A204.1 (cell line): ENCODE data around the gene POLR1G.
"Not testable (repeated sequence)": the region's sequence is repeated elsewhere in the genome, so short reads cannot be mapped to it uniquely, and the experiment has no call there.

Experiments used
- FAIRE-seq: peaks from 2 replicates; lab custom pipeline; 2012; peaks lifted over from hg19 to GRCh38; lab: Jason Lieb, UNC

The POLR1G gene

GRCh38 chr19:45421947-45422498 is 15.6 kb downstream of the POLR1G start:
- no peak for FAIRE-seq

- FAIRE-seq: no peak
Measured at GRCh38 chr19:45423033-45423588, 16.7 kb downstream of the POLR1G start.

- peak; percentile 87 for FAIRE-seq
Measured at GRCh38 chr19:45423589-45424190, 17.2 kb downstream of the POLR1G start, which contains the start of gene ERCC1. Gene ERCC1, minus strand, starts transcription at chr19:45423917. Its CDS starts 543 bp downstream, at chr19:45423374.

GRCh38 chr19:45424191-45425058 is 18.0 kb downstream of the POLR1G start:
- FAIRE-seq: peak; percentile 86

GRCh38 chr19:45428384-45429231 is 22.2 kb downstream of the POLR1G start:
- FAIRE-seq: no peak

- FAIRE-seq: not testable (repeated sequence)
Measured at GRCh38 chr19:45429896-45430295, 23.5 kb downstream of the POLR1G start.

GRCh38 chr19:45431008-45431407 is 24.6 kb downstream of the POLR1G start:
- not testable (repeated sequence) for FAIRE-seq

- not testable (repeated sequence) for FAIRE-seq
Measured at GRCh38 chr19:45432543-45432942, 26.1 kb downstream of the POLR1G start.

- FAIRE-seq: no peak
Measured at GRCh38 chr19:45437328-45437727, 30.9 kb downstream of the POLR1G start.

- no peak for FAIRE-seq
Measured at GRCh38 chr19:45439190-45439568, 32.7 kb downstream of the POLR1G start.

GRCh38 chr19:45439569-45440258 is 33.3 kb downstream of the POLR1G start:
- FAIRE-seq: no peak

GRCh38 chr19:45440259-45440638 is 33.8 kb downstream of the POLR1G start:
- no peak for FAIRE-seq

- FAIRE-seq: no peak
Measured at GRCh38 chr19:45440873-45441654, 34.6 kb downstream of the POLR1G start.

GRCh38 chr19:45442408-45442777 is 35.9 kb downstream of the POLR1G start:
- no peak for FAIRE-seq

- FAIRE-seq: no peak
Measured at GRCh38 chr19:45442778-45443461, 36.5 kb downstream of the POLR1G start.

- no peak for FAIRE-seq
Measured at GRCh38 chr19:45443462-45444317, 37.2 kb downstream of the POLR1G start.

- FAIRE-seq: no peak
Measured at GRCh38 chr19:45444318-45445041, 38.0 kb downstream of the POLR1G start.

- FAIRE-seq: no peak
Measured at GRCh38 chr19:45445139-45445538, 38.7 kb downstream of the POLR1G start.
